HCT116 (cell line): Measurements from ENCODE around the gene AK3.

ENCODE experiments used
- CEBPB ChIP-seq: IDR thresholded peaks from 2 replicates; pipeline ENCODE4 v1.6.1; 2012; ENCODE audit warnings: low read depth
- CTCF ChIP-seq, 3 experiments: fragments of 200-600 bp in 1 of 3; sonication (generic) in 1 of 3; IDR thresholded peaks in 2 of 3; conservative IDR thresholded peaks in 1 of 3; 2 replicates each; pipeline ENCODE4 v1.5.1; 2012 to 2017; ENCODE audit warnings: low read depth in 2 of 3, low read length in 2 of 3, antibody characterized with exemption in 1 of 3, borderline replicate concordance in 1 of 3, control low read depth in 1 of 3, mild to moderate bottlenecking in 1 of 3, mixed read lengths in 1 of 3, mixed run types in 1 of 3, moderate library complexity in 1 of 3; ENCODE audit not compliant: insufficient read depth in 1 of 3
- MAX ChIP-seq: IDR thresholded peaks from 2 replicates; pipeline ENCODE4 v1.6.1; 2012
- POLR2A ChIP-seq: IDR thresholded peaks from 2 replicates; pipeline ENCODE4 v1.7.0; 2011; ENCODE audit warnings: borderline replicate concordance; ENCODE audit not compliant: insufficient read depth, insufficient read length; ENCODE audit errors: extremely low read depth
- TCF7L2 ChIP-seq: IDR thresholded peaks from 2 replicates; pipeline ENCODE4 v1.7.0; 2011; ENCODE audit warnings: borderline replicate concordance, inconsistent platforms; ENCODE audit not compliant: insufficient read depth, insufficient read length; ENCODE audit errors: extremely low read depth
- YY1 ChIP-seq: IDR thresholded peaks from 2 replicates; pipeline ENCODE4 v1.6.1; 2011; ENCODE audit warnings: low read length, low read depth, moderate library complexity, mild to moderate bottlenecking; ENCODE audit not compliant: insufficient replicate concordance; ENCODE audit errors: extremely low read depth
- ZNF274 ChIP-seq: fragments of 200-500 bp; sonication (Bioruptor generic); IDR thresholded peaks from 2 replicates; pipeline ENCODE4 v1.6.1; 2014; ENCODE audit warnings: mild to moderate bottlenecking, low read depth, low read length, inconsistent platforms

GRCh38 chr9:4748612-4749011, 7.6 kb upstream of the AK3 start:
- no peak for TF ChIP-seq MAX
- no peak for TF ChIP-seq YY1
- TF ChIP-seq ZNF274, result no peak
- TF ChIP-seq CTCF (IDR thresholded peaks at IDR 0.05 in 2 of 3, conservative IDR thresholded peaks at IDR 0.05 in 1 of 3; ENCODE audit: borderline replicate concordance in 1 of 3, insufficient read depth in 1 of 3, low read depth in 2 of 3, low read length in 2 of 3), result no peak
- no peak for TF ChIP-seq CEBPB
- no peak for TF ChIP-seq POLR2A
- no peak for TF ChIP-seq TCF7L2
